ENCODE measurements around the gene UBAC1. TPM values are rescaled to one million over a fixed set of nuclear protein-coding genes. Genes with fewer than 3 reads are reported as not detected.
A peak's percentile ranks its signal among the peaks of the same experiment; 100 is the strongest.

UBAC1 gene
- total RNA-seq, 1 donor from 2014 or later = 34.5 TPM

GRCh38 chr9:135907431-135908092 is 53.6 kb downstream of the UBAC1 start, which contains the start of gene CAMSAP1:
CAMSAP1 (minus strand) TSS chr9:135907546; CDS start chr9:135907159, 387 bp downstream.
- no peak for TF ChIP-seq CTCF (conservative IDR thresholded peaks at IDR 0.05)
- Mint-ChIP-seq H3K27me3 (no peaks in the 10 kb centered on the region), H3K9me3 (peaks cover 3% of the 10 kb centered on the region), H3K4me1 (ENCODE audit: unreplicated experiment) (peaks cover 34% of the 10 kb centered on the region), H3K4me3 (peak within 1 kb of the TSS; percentile 95), H3K36me3 (peaks cover 46% of the 10 kb centered on the region), H3K27ac (peak within 1 kb of the TSS; percentile 96)
- peak; percentile 98 for DNase-seq (ENCODE audit: extremely low spot score, unreplicated experiment)

GRCh38 chr9:135907006-135907430 is 54.2 kb downstream of the UBAC1 start:
- Mint-ChIP-seq H3K9me3 (peaks cover 3% of the 10 kb centered on the region), H3K36me3 (peaks cover 48% of the 10 kb centered on the region), H3K4me3 (no peak overlapping the region), H3K4me1 (ENCODE audit: unreplicated experiment) (peaks cover 34% of the 10 kb centered on the region), H3K27ac (no peak overlapping the region), H3K27me3 (no peaks in the 10 kb centered on the region)
- no peak for DNase-seq (ENCODE audit: extremely low spot score, unreplicated experiment)
- no peak for TF ChIP-seq CTCF (conservative IDR thresholded peaks at IDR 0.05)

- H3K4me3 Mint-ChIP-seq = peak overlapping the region; percentile 95
- no peaks in the 10 kb centered on the region for H3K27me3 Mint-ChIP-seq
- H3K27ac Mint-ChIP-seq = peak overlapping the region; percentile 96
- TF ChIP-seq CTCF (conservative IDR thresholded peaks at IDR 0.05) = no peak
- peaks cover 48% of the 10 kb centered on the region for H3K36me3 Mint-ChIP-seq
- peaks cover 34% of the 10 kb centered on the region for H3K4me1 Mint-ChIP-seq (ENCODE audit: unreplicated experiment)
- no peak for DNase-seq (ENCODE audit: extremely low spot score, unreplicated experiment)
- peaks cover 5% of the 10 kb centered on the region for H3K9me3 Mint-ChIP-seq
Measured at GRCh38 chr9:135906291-135907005, 54.7 kb downstream of the UBAC1 start.

- peak overlapping the region; percentile 96 for H3K27ac Mint-ChIP-seq
Measured at GRCh38 chr9:135905380-135906258, 55.6 kb downstream of the UBAC1 start.

More at GRCh38 chr9:135905380-135906258, 55.6 kb downstream of the UBAC1 start:
- Mint-ChIP-seq H3K9me3 (peaks cover 6% of the 10 kb centered on the region), H3K4me3 (peak overlapping the region; percentile 95), H3K36me3 (peaks cover 45% of the 10 kb centered on the region), H3K4me1 (ENCODE audit: unreplicated experiment) (peaks cover 34% of the 10 kb centered on the region), H3K27me3 (no peaks in the 10 kb centered on the region)
- DNase-seq (ENCODE audit: extremely low spot score, unreplicated experiment) = no peak
- TF ChIP-seq CTCF (conservative IDR thresholded peaks at IDR 0.05) = no peak
